ENCODE data around the gene SLC10A7. TPM values are rescaled to one million over a fixed set of nuclear protein-coding genes. Genes with fewer than 3 reads are reported as not detected.

Gene SLC10A7
- total and polyA plus RNA-seq, 10 donors = 1.8 to 33.2 (median 18.4) TPM

- H3K4me1 ChIP-seq = no peaks in the 10 kb centered on the region
- intact Hi-C loops (cut with DNase I; ENCODE audit: low total_unique reads) = no loop called here
- DNase-seq = no peak
These were observed 103.9 kb downstream of the SLC10A7 start for GRCh38 chr4:146417822-146418221.

GRCh38 chr4:146415829-146416228, 105.9 kb downstream of the SLC10A7 start:
- no peak for DNase-seq
- intact Hi-C loops (cut with DNase I; ENCODE audit: low total_unique reads) = no loop called here
- TF ChIP-seq POLR2AphosphoS5 (IDR thresholded peaks at IDR 0.05) = no peak
- TF ChIP-seq POLR2A (IDR thresholded peaks at IDR 0.05) = no peak
- no peak for TF ChIP-seq CTCF (IDR thresholded peaks at IDR 0.05 in 8 of 11, conservative IDR thresholded peaks at IDR 0.05 in 3 of 11)
- H3K4me1 ChIP-seq = no peaks in the 10 kb centered on the region
- H3K36me3 ChIP-seq = no peaks in the 10 kb centered on the region
- H3K9me3 ChIP-seq = no peaks in the 10 kb centered on the region
- H3K4me3 ChIP-seq = no peak overlapping the region
- 85 to 100% (median 97%) methylated on average over 1 of the region's 1 CpG for WGBS, 5 donors
- no peak overlapping the region for H3K27ac ChIP-seq
- no peaks in the 10 kb centered on the region for H3K27me3 ChIP-seq (replicated peaks in 1 of 7)

More at GRCh38 chr4:146417822-146418221, 103.9 kb downstream of the SLC10A7 start:
- Histone ChIP-seq H3K36me3 (no peaks in the 10 kb centered on the region), H3K9me3 (no peaks in the 10 kb centered on the region), H3K4me3 (no peak overlapping the region), H3K27ac (no peak overlapping the region), H3K27me3 (replicated peaks in 1 of 7) (no peaks in the 10 kb centered on the region)
- 83 to 88% (median 87%) methylated on average over 2 of the region's 2 CpGs for WGBS, 5 donors
- no peak for TF ChIP-seq POLR2AphosphoS5 (IDR thresholded peaks at IDR 0.05)
- no peak for TF ChIP-seq POLR2A (IDR thresholded peaks at IDR 0.05)
- no peak for TF ChIP-seq CTCF (IDR thresholded peaks at IDR 0.05 in 8 of 11, conservative IDR thresholded peaks at IDR 0.05 in 3 of 11)

DNA sequence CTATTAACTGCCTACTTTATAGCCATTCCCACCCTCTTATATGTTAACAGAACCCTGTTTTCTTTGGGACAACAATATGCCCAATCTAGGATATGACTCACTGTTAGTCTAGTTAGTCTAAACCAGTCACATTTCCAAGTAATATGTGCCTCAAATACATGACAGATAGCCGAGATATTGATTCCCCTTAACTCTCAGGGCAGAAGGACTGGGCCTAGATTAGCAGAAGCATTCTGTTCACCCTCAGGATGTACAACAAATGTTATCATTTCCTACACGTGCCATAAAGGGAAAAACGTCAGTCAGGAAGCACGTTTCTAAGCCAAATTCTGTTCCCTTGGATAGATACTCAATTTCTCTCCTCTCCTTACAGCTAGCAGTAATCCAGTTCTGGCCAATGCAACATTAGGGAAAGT, 114.1 kb downstream of the SLC10A7 start:
- Histone ChIP-seq H3K27ac (peak overlapping the region in 3 of 8 donors; percentile 7 to 43 (median 13)), H3K27me3 (replicated peaks in 1 of 7) (no peaks in the 10 kb centered on the region), H3K4me3 (no peak overlapping the region), H3K36me3 (no peaks in the 10 kb centered on the region), H3K4me1 (no peaks in the 10 kb centered on the region), H3K9me3 (no peaks in the 10 kb centered on the region)
- intact Hi-C loops (cut with DNase I; ENCODE audit: low total_unique reads) = no loop called here
- 52 to 78% (median 55%) methylated on average over 4 of the region's 4 CpGs for WGBS, 5 donors
- no peak for DNase-seq
- TF ChIP-seq POLR2AphosphoS5 (IDR thresholded peaks at IDR 0.05) = peak in 1 of 3 donors; percentile 32
- TF ChIP-seq CTCF (IDR thresholded peaks at IDR 0.05 in 8 of 11, conservative IDR thresholded peaks at IDR 0.05 in 3 of 11) = no peak
- no peak for TF ChIP-seq POLR2A (IDR thresholded peaks at IDR 0.05)

DNA sequence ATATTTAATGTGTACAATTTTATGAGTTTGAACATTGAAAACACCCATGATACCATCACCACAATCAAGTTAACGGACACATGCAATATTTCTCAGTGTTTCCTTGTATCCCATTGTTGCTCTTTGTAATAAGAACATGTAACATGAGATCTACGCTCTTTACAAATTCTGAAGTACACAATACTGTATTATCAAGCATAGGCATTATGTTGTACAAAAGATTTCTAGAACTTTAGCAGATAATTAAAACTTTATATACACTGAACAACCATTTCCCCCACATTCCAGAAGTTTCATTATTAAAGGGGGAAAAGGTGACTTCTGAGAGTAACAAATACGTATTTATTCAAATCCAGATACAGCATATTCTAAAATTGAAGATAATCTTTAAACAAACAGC, 114.5 kb downstream of the SLC10A7 start:
- no peak for DNase-seq
- TF ChIP-seq CTCF (IDR thresholded peaks at IDR 0.05 in 8 of 11, conservative IDR thresholded peaks at IDR 0.05 in 3 of 11) (no peak), POLR2A (IDR thresholded peaks at IDR 0.05) (no peak), POLR2AphosphoS5 (IDR thresholded peaks at IDR 0.05) (no peak)
- Histone ChIP-seq H3K4me3 (no peak overlapping the region), H3K4me1 (no peaks in the 10 kb centered on the region), H3K36me3 (no peaks in the 10 kb centered on the region), H3K27me3 (replicated peaks in 1 of 7) (no peaks in the 10 kb centered on the region), H3K9me3 (no peaks in the 10 kb centered on the region), H3K27ac (peak overlapping the region in 3 of 8 donors; percentile 7 to 43 (median 13))
- WGBS, 5 donors = 61 to 82% (median 66%) methylated on average over 3 of the region's 3 CpGs
- intact Hi-C loops (cut with DNase I; ENCODE audit: low total_unique reads) = no loop called here
